Left kidney (tissue), 2 donors: ENCODE data around the gene TRAM2. TPM values are rescaled to one million over a fixed set of nuclear protein-coding genes. Genes with fewer than 3 reads are reported as not detected.

Experiments
- DNase-seq: peaks from one replicate; pipeline ENCODE4 v3.0.0-alpha.2; 2013
- polyA plus RNA-seq: library from polyadenylated mRNA; unstranded; fragments of 120-200 nt; gene quantifications from one replicate; pipeline ENCODE4 v1.2.1, GENCODE V29; 2013; ENCODE audit not compliant: insufficient read length

Gene TRAM2
- polyA plus RNA-seq, 1 donor: 50.8 TPM

DNA sequence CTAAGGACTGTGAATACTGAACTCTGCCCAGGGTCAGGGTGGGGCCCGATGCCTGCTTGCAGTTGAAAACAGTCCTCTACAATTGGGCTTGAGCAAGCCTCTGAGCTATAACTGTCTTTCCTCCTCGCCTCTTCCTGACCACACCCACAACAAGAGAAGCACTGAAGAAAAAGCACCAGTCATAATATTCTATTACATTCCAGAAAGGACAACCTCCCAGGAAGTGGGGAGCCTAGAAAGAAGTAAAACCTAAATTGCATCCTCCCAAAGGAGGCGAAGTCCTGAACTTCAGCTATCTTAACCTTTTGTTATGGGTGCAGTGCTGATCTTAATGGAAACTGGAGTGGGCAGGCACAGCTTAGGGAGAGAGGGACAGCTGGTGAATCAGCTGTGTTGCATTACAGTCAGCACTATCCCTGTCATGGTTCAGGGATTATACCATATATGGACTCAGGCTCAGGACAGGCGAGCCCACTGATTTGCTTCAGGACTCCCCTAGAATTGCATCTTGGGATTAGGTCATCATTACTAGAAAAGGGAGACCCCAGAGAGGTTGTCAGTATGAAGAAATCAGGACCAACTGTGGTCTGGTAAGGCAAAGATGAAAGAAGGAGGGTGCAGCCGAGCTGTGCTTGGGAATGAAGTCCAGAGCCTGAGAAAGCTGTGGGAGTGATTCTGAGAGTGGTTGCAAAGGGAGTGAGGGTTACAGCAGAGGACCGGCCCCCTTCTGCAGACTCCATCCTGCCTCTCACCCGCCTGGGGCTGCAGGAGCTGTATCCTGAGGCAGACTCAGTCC, 18.3 kb upstream of the TRAM2 start:
- DNase-seq: peak; percentile 85

GRCh38 chr6:52594221-52594620, 17.4 kb upstream of the TRAM2 start:
- DNase-seq: no peak

DNA sequence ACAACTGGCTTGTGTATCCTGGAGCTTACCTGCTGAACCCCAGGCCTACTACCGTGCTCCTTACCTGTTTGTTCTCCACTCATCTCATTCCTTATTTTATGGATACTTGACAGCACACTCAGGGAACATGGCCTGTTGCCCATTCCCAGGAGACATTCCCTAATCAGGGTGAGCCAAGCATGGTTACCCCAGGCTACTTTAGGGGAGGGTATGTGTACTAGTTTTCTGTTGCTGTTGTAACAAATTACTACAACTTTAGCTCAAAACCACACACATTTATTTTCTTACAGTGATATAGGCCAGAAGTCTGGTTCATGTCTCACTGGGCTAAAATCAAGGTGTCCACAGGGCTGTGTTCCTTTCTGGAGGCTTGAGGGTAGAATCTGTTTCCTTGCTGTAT, 15.0 kb upstream of the TRAM2 start:
- no peak for DNase-seq

- DNase-seq: no peak
Observed at GRCh38 chr6:52590152-52590891, 13.5 kb upstream of the TRAM2 start.

- DNase-seq: no peak
Observed at GRCh38 chr6:52588710-52589091, 11.8 kb upstream of the TRAM2 start.

- DNase-seq: no peak
Observed at GRCh38 chr6:52588087-52588709, 11.3 kb upstream of the TRAM2 start.

GRCh38 chr6:52587001-52587400, 10.1 kb upstream of the TRAM2 start:
- no peak for DNase-seq

- DNase-seq: no peak
Observed at GRCh38 chr6:52584203-52584602, 7.3 kb upstream of the TRAM2 start.

GRCh38 chr6:52582996-52583395, 6.1 kb upstream of the TRAM2 start:
- DNase-seq: no peak

GRCh38 chr6:52582446-52582845, 5.6 kb upstream of the TRAM2 start:
- DNase-seq: no peak

DNA sequence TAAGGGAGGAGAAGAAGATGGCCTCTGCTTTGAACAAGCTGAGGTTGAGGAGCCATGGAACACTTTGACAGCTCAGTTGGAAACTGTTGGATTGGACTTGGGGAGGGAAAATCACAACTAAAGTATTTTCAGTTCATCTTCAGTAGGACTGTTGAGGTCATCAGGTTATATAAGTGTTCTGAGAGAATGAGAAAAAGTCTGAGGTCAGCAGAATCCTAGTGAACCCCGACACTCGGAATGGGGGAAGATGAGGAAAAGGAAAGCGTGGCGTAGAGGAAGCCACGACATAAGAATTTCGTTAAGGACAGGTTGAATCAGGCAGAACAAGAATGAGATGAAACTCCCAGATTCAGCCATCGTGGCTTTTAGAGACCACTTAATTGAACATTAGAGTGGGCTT, 4.0 kb upstream of the TRAM2 start:
- DNase-seq: no peak

GRCh38 chr6:52579006-52579660, 2.3 kb upstream of the TRAM2 start:
- no peak for DNase-seq

DNA sequence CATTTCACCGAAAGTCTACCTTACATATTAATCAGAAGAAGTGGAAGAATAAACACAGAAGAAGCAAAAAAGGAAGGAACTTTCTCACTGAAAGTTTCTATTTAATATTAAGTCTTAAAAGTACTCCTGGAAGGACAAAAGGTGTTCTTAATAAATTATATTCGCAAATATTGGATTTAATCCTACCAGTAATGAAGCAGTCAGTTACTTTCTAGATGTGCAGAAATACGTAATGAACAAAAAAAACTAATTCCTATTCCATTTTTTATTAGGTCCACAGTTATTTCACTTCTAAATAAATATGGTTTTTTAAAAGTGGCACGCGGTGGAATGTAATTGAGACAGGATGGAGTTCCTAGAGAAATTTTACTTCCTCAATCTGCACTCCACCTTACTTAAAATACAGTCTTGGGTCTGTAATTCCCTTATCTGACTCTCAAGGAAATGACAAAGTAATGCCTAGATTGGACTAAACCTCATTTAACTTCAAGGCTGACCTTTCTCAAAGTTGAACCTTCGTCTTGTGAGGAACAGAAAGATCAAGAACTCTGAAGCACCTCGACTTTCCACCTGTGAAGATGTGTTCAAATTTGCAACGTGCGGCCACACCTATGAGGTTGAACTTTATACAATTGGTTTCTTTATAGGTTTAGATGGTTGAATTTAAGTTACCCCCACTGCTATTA, 1.1 kb upstream of the TRAM2 start:
- DNase-seq: no peak

GRCh38 chr6:52576392-52577021, 353 bp downstream of the TRAM2 start:
- no peak for DNase-seq

- DNase-seq: no peak
Observed at GRCh38 chr6:52576054-52576391, 837 bp downstream of the TRAM2 start.

- no peak for DNase-seq
Observed at GRCh38 chr6:52575502-52575892, 1.4 kb downstream of the TRAM2 start.

DNA sequence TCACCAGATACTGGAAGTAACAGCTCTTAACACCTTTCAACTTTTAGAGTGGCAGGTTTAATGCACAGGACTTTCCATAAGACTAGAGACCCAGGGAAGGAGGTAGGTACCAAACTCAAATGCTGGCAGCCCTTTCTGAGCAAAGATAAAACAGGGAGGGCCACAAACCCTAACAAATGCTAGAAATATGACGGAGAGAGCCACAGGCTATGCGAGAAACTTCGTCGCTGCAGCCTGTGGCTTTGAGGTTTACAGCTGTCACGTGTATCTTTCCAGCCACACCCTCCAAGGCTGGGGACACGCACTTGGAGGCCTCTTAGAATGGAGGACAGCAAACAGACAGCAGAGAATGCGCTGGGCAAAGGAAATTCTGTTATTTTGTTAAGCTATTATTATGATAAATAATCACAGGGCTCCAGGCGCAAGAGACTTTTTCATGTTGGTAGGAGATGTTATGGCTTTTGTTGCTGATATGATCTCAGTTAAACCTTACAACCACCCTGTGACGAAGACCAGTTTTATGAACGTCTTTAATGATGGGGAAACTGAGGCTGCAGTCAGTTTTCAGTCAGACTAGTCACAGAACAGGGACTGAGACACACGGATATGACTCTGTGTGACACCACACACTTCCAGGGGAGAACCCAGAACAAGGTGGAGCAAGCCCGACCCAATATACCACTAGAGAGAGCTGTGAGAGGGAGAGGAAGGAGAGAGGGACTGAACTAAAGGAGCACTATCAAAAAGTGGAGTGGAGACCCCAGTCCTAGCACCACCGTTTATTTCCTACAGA, 2.0 kb downstream of the TRAM2 start:
- DNase-seq: no peak

GRCh38 chr6:52573295-52573694, 3.6 kb downstream of the TRAM2 start:
- no peak for DNase-seq

DNA sequence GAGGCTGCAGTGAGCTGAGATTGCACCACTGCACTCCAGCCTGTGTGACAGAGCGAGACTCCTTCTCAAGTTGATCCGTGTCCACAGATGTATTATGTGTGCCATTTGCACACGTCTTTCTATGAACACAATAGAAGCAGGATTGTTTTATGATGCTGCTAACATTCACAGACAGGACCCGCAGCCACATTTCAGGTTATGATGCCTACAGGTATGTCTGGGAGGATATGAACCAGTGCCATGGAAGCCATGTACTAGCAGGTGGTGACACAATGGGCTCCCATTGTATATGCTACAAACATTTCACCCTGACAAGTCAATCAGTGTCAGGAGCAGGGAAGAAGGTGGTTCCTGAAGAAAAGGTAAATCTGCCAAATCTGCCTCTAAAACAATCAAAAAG, 4.3 kb downstream of the TRAM2 start:
- no peak for DNase-seq

DNA sequence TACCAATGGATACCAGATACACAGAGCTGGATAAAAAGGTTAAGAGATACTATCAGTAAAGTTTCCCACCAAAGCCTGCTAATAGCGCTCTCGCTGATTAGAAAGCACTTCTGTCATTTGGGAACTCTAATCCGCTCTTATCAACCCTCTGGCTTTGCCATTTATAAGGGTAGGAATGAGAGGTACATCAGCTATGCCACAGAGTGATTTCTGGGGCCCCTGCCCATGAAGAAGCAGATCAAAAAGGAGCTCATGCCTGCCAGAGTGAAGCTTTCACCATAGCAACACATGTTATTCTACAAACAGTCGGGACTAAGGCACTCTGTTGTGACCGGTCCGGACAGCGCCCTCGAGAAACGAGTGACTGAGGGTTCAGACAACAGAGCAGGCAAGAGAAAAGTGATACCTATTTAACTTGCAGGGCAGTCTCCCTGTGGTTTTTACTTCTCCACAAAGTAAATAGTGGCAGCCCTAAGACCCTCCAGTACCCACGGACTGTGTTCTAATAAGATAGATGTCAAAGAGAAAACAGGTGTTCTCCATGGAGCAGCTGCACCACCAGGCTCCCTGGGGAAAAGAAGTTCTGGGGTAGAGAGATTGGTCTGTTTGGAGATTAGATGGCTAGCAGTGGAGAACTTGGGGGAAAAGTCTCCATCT, 5.6 kb downstream of the TRAM2 start:
- DNase-seq: no peak
